Fibroblast of mammary gland (primary cell): ENCODE measurements around the gene PLXNB2.
A peak's percentile ranks its signal among the peaks of the same experiment; 100 is the strongest.

Experiments used
- DNase-seq: peaks from one replicate; pipeline ENCODE4 v3.0.0-alpha.2; 2010; ENCODE audit warnings: low read depth
- H3K4me3 ChIP-seq: 2 replicates; pipeline ENCODE4 v1.5.1; 2011; ENCODE audit warnings: low read depth, mild to moderate bottlenecking, low read length, moderate library complexity; ENCODE audit not compliant: control insufficient read depth
- CTCF ChIP-seq: conservative IDR thresholded peaks from 2 replicates; pipeline ENCODE4 v1.5.1; 2011; ENCODE audit warnings: low read depth, low read length, inconsistent platforms; ENCODE audit not compliant: control insufficient read depth, insufficient read depth

The PLXNB2 gene

GRCh38 chr22:50246242-50247175 lies 60.9 kb downstream of the PLXNB2 start:
- no peak for TF ChIP-seq CTCF
- H3K4me3 ChIP-seq: no peak overlapping the region
- no peak for DNase-seq

- H3K4me3 ChIP-seq: peak overlapping the region; percentile 77
- no peak for DNase-seq
- no peak for TF ChIP-seq CTCF
Measured at GRCh38 chr22:50245214-50246072, 62.0 kb downstream of the PLXNB2 start.

GRCh38 chr22:50244420-50245213 lies 62.8 kb downstream of the PLXNB2 start, which contains the start of gene TUBGCP6:
Gene TUBGCP6, minus strand, starts transcription at chr22:50245023. Its CDS starts 564 bp downstream, at chr22:50244459.
- peak within 1 kb of the TSS; percentile 77 for H3K4me3 ChIP-seq
- TF ChIP-seq CTCF: no peak
- peak; percentile 89 for DNase-seq

GRCh38 chr22:50243685-50244419 lies 63.6 kb downstream of the PLXNB2 start:
- no peak for TF ChIP-seq CTCF
- H3K4me3 ChIP-seq: peak overlapping the region; percentile 77
- DNase-seq: peak; percentile 15

GRCh38 chr22:50242406-50242949 lies 65.0 kb downstream of the PLXNB2 start:
- H3K4me3 ChIP-seq: peak overlapping the region; percentile 77
- no peak for TF ChIP-seq CTCF
- DNase-seq: peak; percentile 10

- H3K4me3 ChIP-seq: no peak overlapping the region
- no peak for TF ChIP-seq CTCF
- no peak for DNase-seq
Measured at GRCh38 chr22:50238755-50239154, 68.7 kb downstream of the PLXNB2 start.
